IPS DF 4.7 (cell line): Measurements from ENCODE around the gene ZNF80.

Experiments
- DNase-seq: peaks from one replicate; pipeline ENCODE4 v3.0.0-alpha.2; 2013; ENCODE audit warnings: low spot score; ENCODE audit errors: extremely low read depth

ZNF80 gene

GRCh38 chr3:114219741-114220140 lies 17.6 kb downstream of the ZNF80 start:
- DNase-seq: no peak

GRCh38 chr3:114218578-114219185 lies 18.7 kb downstream of the ZNF80 start:
- DNase-seq: no peak

- no peak for DNase-seq
These were observed 19.4 kb downstream of the ZNF80 start for GRCh38 chr3:114218006-114218405.

- no peak for DNase-seq
These were observed 20.1 kb downstream of the ZNF80 start for GRCh38 chr3:114217266-114217665.

- no peak for DNase-seq
These were observed 21.0 kb downstream of the ZNF80 start for GRCh38 chr3:114216186-114216970.

- peak; percentile 46 for DNase-seq
These were observed 22.6 kb downstream of the ZNF80 start for GRCh38 chr3:114214542-114215341.

- no peak for DNase-seq
These were observed 23.5 kb downstream of the ZNF80 start for GRCh38 chr3:114213627-114214541.

- DNase-seq: no peak
These were observed 24.1 kb downstream of the ZNF80 start for GRCh38 chr3:114213292-114213626.

GRCh38 chr3:114212646-114213045 lies 24.7 kb downstream of the ZNF80 start:
- no peak for DNase-seq

GRCh38 chr3:114207768-114208167 lies 29.6 kb downstream of the ZNF80 start:
- DNase-seq: no peak

- DNase-seq: no peak
These were observed 31.0 kb downstream of the ZNF80 start for GRCh38 chr3:114206342-114206741.

GRCh38 chr3:114205541-114205940 lies 31.8 kb downstream of the ZNF80 start:
- no peak for DNase-seq

GRCh38 chr3:114194750-114195149 lies 42.6 kb downstream of the ZNF80 start:
- no peak for DNase-seq

- DNase-seq: no peak
These were observed 45.2 kb downstream of the ZNF80 start for GRCh38 chr3:114192136-114192535.

GRCh38 chr3:114186501-114186900 lies 50.9 kb downstream of the ZNF80 start:
- no peak for DNase-seq
